HG03575 (cell line): ENCODE results near the gene MEIOSIN.
"Not testable (repeated sequence)": the region's sequence is repeated elsewhere in the genome, so short reads cannot be mapped to it uniquely, and the experiment has no call there.

ENCODE experiments used
- ATAC-seq: cut with Tn5 transposase; IDR thresholded peaks from one replicate; pipeline ENCODE4 v1.9.1; 2021; ENCODE audit not compliant: unreplicated experiment, insufficient number of reproducible peaks, low FRiP score; ENCODE audit errors: extremely low read depth

Gene MEIOSIN

GRCh38 chr19:45717131-45717982 lies 15.9 kb upstream of the MEIOSIN start:
- no peak for ATAC-seq

DNA sequence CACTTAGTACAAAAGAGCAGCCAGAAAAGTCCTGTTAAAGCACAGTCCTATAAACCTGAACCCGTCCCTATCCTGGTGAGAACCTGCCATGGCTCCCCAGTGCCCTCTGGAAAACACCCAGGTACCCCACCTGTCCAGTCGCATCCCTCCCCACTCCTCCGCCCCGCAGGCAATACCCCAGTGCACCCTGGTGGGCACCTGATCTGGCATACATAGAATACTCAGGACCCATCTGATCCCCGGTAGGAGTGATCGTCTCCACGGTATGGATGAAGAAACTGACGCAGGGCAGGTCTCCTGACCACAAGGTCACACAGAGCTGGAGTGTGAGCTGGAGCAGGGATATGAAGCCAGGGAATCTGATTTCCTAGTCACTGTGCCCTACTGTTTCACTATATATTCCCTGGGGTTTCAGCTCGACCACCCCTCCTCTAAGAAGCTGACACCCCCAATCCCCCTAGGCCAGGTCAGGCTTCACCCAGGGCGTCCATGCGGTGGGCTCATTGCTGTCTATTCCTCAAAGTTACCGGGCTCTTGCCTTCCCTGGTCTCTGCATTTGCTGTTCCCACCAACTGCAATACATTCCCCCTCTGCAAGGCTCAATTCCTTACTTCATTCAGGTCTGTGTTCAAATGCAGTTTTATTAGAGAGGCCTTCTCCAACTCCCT lies 15.1 kb upstream of the MEIOSIN start:
- ATAC-seq: no peak

GRCh38 chr19:45720065-45720464 lies 13.2 kb upstream of the MEIOSIN start:
- not testable (repeated sequence) for ATAC-seq

- ATAC-seq: not testable (repeated sequence)
Observed at GRCh38 chr19:45728683-45729082, 4.6 kb upstream of the MEIOSIN start.

- no peak for ATAC-seq
Observed at GRCh38 chr19:45729800-45730290, 3.4 kb upstream of the MEIOSIN start.

DNA sequence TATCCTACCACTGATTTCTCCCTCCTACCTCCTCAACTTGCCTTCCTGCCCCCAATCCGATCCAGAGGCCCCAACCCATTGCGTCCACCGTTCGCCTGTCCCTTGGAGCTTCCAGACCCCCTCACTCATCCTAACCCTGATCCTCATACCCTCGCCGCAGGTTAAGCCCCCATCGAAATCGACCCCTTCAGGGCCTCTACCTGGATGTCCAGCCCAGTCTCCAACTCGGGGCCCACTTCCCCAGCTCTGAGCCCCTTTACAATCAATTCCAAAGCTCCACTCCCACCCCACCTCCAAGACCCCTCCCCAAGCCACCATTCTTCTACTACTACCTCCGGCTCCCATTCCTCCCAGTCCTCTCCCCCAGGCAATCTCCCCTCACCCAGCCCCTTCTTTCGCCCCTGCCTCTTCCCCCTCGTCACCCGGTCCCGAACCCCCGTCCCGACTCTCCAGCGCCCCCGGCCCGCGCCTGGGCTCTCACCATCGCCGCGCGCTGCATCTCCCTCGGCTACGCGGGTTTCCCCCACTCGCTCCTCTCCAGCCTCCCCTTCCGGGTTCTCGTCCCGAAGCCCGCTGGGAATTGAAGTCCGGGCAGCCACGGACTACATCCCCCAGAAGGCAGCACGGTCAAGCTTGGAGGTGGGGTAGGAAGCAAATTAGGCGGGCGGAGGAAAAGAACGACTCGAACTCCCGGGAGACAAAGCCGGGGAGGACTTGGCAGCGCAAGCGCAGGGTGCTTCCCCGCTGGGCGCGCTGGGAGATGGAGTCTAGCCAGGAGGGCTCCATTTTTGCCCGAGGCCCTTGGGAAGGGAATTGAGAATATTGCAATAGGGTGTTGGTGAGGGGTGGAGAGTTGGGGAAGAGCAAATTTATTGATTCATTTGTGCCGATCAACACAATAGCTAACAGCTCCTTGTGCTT lies 2.6 kb upstream of the MEIOSIN start, which contains the start of gene FBXO46:
Gene FBXO46, minus strand, starts transcription at position 529 of the 921 bp plus-strand sequence. CDS start 17,401 bp downstream, outside the sequence.
- ATAC-seq: no peak

DNA sequence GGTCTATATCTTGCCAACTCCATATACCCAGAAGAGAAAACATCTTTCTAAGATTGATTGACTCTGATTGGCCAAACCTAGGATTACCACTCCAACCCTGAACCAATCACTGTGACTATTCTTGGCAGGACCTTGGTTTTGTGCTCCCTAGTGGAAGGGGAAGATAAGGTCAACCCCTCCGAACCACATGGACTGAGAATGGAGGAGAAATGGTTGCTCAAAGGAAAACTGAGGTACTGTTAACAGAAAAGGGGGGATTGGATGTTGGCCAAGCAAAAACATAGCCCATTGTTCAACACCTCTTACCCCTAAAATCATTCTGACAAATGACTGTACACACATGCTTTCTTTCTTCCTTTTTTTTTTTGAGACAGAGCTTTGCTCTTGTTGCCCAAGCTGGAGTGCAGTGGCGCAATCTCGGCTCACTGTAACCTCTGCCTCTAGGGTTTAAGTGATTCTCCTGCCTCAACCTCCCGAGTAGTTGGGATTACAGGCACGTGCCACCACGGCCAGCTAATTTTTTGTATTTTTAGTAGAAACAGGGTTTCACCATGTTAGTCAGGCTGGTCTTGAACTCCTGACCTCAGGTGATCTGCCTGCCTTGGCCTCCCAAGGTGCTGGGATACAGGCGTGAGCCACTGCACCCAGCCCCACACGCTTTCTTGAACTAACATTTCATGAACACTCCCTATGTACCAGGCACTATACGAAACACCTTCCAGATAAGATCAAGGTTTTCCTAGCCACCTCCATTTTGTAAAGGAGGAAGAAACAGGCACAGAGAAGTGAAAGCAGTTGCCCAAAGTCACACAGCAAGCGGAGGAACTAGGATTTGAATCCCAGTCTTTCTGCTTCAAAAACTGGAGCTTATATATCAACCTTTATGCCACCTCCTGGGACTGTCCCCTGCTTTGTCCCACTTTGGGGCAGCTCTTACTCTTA lies 6.5 kb downstream of the MEIOSIN start:
- ATAC-seq: no peak

DNA sequence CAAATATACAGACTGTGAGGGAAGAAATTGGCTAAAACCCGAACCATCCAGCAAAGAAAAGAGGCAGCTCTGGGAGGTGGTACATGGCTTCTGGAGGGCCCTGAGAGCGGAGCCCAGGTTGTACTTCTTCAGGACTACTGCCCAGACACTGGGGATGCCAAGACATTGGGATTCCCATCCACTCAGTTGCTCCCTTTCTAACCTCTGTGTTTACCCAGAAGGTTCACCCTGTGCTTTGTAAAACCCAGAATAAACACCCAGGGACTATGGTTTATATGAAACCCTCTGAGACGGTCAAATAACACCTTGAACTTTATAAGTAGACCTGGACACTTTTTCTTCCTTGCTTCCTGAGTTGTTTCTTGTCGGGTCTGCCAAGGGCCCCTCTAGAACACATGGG lies 9.7 kb downstream of the MEIOSIN start:
- no peak for ATAC-seq

DNA sequence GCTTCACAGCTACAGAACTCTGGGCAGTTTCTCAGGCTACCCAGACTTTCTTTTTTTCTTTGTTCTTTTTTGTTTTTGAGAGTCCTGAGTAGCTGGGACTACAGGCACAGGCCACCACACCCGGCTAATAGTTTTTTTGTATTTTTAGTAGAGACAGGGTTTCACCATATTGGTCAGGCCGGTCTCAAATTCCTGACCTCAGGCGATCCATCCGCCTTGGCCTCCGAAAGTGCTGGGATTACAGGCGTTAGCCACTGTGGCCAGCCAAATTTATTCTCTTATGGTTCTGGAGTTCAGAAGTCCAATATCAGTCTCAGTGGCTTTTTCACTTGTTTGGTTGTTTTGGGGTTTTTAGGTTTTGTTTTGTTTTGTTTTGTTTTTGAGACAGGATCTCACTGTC lies 12.4 kb downstream of the MEIOSIN start:
- no peak for ATAC-seq

DNA sequence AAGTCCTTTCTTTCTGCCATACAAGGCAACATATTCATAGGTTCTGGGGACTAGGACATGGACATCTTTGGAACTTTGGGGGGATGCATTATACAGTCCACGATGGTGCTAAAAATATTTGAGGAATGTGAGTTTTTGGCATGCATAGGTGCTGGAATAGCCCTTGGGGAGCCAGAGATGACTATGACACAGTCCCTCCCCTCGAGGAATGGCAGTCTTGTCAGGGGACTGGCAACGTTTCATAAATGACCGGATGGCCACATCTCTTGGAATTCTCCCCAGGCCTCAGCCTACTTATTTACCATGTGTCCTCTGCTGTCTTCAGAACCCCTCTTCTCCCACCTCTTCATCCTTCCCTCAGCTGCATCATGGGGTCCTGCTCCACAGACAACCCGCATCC lies 13.6 kb downstream of the MEIOSIN start:
- no peak for ATAC-seq

- ATAC-seq: no peak
Observed at GRCh38 chr19:45747513-45747912, 14.3 kb downstream of the MEIOSIN start.

DNA sequence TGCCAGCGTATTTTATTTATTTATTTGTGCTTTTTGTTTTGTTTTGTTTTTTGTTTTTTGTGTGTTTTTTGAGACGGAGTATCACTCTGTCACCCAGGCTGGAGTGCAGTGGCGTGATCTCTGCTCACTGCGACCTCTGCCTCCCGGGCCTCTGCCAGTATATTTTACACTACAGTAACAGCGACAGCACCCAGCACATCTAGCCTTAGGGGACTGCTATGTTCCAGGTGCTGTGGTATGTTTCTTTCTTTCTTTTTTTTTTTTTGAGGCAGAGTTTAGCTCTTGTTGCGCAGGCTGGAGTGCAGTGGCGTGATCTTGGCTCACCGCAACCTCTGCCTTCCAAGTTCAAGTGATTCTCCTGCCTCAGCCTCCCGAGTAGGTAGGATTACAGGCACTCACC lies 18.2 kb downstream of the MEIOSIN start:
- not testable (repeated sequence) for ATAC-seq

DNA sequence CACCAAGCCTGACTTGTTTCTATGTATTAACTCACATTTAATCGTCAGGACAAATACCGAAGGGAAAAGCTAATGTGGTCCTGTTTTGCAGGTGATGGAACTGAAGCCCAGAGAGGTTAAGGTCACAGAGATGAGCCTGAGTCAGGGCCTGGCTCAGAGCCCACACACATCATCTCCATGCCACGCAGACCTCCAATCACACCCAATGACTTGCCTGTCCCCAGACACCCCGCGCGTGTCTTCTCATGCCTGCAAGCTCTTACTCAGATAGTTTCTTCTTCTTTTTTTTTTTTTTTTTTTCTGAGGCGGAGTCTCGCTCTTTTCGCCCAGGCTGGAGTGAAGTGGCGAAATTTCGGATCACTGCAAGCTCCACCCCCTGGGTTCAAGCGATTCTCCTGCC lies 19.4 kb downstream of the MEIOSIN start:
- ATAC-seq: no peak

- no peak for ATAC-seq
Observed at GRCh38 chr19:45753548-45753947, 20.3 kb downstream of the MEIOSIN start.

DNA sequence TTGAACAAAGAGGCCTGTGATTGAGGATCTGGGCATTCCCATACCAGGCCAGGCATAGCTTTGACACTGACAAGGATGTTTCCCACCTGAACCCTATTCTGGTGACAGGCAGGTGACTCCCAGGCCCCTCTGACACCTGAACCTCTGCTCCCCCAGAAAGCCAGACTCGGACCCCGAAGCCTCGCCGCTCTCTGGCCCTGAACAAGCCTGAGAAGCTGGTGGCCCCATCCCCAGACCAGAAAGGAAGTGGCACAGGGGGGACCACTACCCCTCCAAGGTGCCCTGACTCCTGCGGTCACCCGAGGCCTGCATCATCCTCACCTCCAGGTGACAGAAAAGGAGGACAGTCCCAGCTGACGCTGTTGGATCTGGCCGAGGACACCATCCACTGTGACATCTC lies 21.1 kb downstream of the MEIOSIN start:
- no peak for ATAC-seq

DNA sequence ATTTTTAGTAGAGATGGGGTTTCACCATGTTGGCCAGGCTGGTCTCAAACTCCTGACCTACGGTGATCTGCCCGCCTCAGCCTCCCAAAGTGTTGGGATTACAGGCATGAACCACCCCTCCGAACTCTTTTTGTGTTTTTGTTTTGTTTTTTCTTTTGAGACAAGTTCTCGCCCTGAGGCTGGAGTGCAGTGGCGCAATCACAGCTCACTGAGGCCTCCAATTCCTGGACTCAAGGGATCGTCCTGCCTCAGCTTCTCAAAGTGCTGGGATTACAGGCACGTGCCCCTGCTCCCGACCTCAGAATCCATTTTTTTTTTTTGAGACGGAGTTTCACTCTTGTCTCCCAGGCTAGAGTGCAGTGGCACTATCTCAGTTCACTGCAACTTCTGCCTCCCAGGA lies 24.5 kb downstream of the MEIOSIN start:
- ATAC-seq: no peak

DNA sequence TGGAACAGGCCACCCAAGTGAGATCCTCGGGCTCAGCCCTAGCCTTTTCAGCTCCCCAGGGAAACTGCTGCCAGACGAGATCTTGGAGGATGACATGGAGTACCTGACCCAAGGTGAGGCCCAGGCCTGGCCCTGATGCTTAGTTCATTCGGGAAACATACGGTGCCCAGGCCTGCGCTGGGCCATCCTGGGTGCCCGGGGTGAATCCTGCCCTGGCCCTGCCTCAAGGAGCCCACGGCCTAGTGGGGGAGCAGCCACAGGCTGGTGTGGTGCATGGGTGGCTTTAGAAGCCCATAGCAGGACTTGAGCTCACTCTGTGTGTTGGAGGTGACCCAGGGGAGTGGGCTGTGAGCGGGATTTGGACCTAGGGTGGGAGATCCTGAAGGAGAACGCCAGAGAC lies 25.7 kb downstream of the MEIOSIN start:
- ATAC-seq: no peak

GRCh38 chr19:45761714-45762113 lies 28.5 kb downstream of the MEIOSIN start:
- no peak for ATAC-seq
